GM19463 (cell line): ENCODE results near the gene DHRSX.
"Not testable (repeated sequence)": the region's sequence is repeated elsewhere in the genome, so short reads cannot be mapped to it uniquely, and the experiment has no call there.

Experiments
- ATAC-seq: cut with Tn5 transposase; IDR thresholded peaks from one replicate; pipeline ENCODE4 v1.9.1; 2021; ENCODE audit warnings: mild to moderate bottlenecking, moderate library complexity; ENCODE audit not compliant: unreplicated experiment

Gene DHRSX

DNA sequence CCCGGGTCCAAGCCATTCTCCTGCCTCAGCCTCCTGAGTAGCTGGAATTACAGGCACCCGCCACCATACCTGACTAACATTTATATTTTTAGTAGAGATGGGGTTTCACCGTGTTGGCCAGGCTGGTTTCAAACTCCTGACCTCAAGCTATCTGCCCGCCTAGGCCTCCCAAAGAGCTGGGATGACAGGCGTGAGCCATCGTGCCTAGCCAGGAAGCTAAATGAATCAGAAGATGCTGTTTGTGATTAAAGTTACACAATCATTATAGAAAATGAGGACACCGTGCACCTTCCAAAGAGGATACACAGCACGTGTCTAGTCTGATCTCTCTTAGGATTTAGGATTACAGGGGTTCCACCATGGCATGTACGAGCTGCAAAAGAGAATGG is 99.6 kb downstream of the DHRSX start:
- ATAC-seq, result no peak

GRCh38 chrX:2398064-2398656 is 102.6 kb downstream of the DHRSX start:
- no peak for ATAC-seq

DNA sequence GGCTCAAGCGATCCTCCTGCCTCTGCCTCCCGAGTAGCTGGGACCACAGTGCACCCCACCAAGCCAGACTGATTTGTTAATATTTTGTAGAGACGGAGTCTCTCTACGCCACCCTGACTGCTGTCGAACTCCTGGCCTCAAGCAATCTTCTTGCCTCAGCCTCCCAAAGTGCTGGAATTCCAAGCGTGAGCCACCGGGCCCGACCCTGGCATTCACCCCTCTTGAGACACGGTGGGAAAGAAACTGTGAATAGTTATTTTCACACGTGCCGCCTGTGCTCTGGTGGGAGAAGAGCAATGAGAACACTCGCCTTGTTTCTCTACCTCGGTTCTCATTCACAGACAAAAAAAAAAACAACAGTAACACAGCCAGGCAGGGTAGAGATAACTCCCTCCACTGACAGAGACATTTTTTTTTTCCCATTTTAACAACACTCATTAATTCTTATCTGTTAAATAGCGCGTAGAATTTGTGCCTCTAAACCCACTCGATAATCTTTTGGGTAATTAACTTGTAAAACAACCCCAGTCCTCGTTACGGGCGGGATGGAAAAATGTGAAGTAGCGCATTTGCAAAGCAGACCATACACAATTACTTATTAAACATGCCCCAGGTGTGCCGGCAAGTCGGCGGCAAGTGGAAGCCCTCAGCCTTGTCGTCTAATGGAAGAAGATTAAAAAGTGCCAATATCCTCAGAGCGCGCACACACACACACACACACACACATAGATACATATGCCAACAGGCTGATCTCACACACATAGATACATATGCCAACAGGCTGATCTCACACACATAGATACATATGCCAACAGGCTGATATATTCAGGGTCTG is 103.3 kb downstream of the DHRSX start:
- no peak for ATAC-seq

GRCh38 chrX:2395261-2395992 is 105.3 kb downstream of the DHRSX start:
- ATAC-seq, result no peak

- ATAC-seq, result no peak
These were observed 108.7 kb downstream of the DHRSX start for GRCh38 chrX:2391869-2392606.

GRCh38 chrX:2390754-2391153 is 110.0 kb downstream of the DHRSX start:
- no peak for ATAC-seq

DNA sequence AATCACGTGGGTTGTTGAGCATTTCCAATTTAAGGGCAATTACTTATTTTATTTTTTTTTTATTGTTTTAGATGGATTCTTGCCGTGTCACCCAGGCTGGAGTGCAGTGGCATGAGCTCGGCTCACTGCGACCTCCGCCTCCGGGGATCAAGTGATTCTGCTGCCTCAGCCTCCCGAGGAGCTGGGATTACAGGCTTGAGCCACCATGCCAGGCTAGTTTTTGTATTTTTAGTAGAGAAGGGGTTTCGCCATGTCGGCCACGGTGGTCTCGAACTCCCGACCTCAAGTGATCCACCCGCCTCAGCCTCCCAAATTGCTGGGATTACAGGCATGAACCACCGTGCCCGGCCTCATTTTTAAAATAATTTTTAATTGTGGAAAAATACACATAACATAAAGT is 111.0 kb downstream of the DHRSX start:
- not testable (repeated sequence) for ATAC-seq

DNA sequence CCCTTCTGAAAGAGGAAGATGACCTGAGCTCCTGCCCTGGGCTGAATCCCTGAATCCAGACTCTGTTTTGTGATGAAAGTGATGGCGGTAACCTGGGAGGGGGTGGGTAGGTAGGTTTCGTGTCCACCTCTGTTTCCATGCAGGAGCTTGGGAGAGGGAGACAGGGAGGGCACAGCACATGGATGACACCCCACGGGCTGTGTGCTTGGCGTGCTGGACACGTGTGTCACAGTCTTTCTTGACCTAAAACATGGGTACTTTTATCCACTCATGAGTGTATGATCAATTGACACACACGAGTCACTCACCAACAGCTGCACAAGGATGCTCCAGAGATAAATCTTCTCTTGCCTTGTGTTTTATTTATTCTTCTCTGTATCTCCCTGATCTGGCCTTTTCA is 111.5 kb downstream of the DHRSX start:
- ATAC-seq, result no peak

- no peak for ATAC-seq
These were observed 112.1 kb downstream of the DHRSX start for GRCh38 chrX:2388669-2389068.

DNA sequence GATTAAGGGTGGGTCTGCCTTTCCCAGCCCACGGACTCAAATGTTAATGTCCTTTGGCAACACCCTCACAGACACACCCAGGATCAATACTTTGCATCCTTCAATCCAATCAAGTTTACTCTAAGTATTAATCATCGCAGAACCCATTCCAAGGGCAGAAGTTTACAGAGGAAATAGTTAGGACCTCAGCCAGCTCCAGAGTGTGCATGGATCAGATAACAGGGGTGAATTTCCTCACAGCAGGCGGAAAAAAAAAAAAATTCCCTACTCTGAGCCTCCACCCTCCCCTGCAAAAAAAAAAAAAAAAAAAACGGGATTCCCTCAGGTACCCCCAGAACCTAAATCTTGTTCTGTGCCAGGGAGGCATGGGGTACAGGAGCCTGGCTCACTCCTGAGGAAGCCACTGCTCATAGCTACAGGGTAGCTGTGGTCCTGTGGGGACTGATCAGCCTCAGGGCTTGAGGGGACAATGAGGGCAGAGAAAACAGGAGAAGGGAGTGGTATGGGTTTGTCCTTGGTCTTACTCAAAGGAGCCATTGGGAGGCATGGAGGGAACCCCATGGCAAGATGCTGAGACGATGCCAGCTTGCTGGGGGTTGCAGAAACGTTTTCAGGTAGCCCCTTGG is 113.0 kb downstream of the DHRSX start:
- ATAC-seq, result no peak

- ATAC-seq, result no peak
These were observed 115.6 kb downstream of the DHRSX start for GRCh38 chrX:2385224-2385623.

GRCh38 chrX:2384486-2384885 is 116.3 kb downstream of the DHRSX start:
- no peak for ATAC-seq

DNA sequence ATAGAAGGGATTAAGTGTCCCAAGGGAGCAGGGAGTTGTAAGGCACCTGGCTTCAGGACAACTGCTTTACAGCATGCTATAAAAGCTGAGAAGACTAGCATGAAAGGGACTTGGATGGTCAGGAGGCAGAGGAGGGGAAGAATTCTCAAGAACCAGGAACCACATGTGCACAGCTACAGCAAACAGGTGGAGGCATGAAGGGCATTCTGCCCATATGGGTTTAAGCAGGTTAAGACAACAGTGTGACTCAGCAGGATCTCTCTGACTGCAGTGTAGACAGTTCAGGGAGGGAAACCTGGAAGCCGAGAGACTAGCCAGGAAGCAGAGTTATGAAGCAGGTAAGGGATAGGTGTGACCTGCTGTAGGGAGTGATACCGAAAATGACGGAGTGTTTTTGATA is 117.0 kb downstream of the DHRSX start:
- ATAC-seq, result no peak

GRCh38 chrX:2383144-2383543 is 117.6 kb downstream of the DHRSX start:
- no peak for ATAC-seq

- not testable (repeated sequence) for ATAC-seq
These were observed 118.2 kb downstream of the DHRSX start for GRCh38 chrX:2382433-2383048.

GRCh38 chrX:2376166-2376565 is 124.6 kb downstream of the DHRSX start:
- no peak for ATAC-seq

- no peak for ATAC-seq
These were observed 126.7 kb downstream of the DHRSX start for GRCh38 chrX:2374086-2374485.

DNA sequence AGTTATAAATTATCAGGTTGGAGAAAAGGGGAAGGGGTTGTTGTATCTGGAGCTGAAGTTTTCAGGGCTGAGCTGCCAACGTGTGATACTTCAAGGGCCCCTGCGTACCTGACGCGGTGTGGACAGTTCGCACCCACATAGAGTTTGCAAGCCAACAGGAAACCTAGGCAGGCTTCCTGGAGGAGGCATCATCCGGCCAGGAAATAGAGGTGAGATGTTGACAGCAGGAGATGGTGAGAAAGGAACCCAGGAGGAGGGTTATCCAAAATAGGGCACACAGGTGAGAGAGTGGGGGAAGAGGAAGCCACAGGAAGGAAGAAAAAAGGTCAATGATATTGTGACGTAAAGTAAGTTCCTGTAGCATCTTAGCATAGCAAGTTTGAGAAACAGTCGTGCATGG is 127.2 kb downstream of the DHRSX start:
- no peak for ATAC-seq

DNA sequence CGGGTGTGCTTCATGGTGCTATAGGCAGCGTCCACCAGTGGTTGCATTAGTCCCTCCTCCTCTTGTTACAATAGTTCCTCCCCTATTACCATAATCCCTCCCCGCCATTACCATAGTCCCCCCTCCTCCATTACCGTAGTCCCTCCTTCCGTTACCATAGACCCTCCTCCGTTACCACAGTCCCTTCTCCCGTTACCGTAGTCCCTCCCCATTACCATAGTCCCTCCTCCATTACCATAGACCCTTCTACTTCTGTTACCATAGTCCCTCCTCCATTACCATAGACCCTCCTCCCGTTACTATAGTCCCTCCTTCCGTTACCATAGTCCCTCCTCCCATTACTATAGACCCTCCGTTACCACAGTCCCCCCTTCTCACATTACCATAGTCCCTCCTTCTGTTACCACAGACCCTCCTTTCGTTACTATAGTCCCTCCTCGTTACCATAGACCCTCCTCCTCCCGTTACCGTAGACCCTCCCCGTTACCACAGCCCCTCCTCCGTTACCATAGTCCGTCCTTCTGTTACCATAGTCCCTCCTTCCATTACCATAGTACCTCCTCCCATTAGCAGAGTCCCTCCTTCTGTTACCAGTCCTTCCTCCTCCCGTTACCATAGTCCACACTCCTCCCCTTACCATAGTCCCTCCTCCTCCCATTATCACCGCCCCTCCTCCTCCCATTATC is 129.6 kb downstream of the DHRSX start:
- no peak for ATAC-seq

- ATAC-seq, result no peak
These were observed 130.3 kb downstream of the DHRSX start for GRCh38 chrX:2370456-2370855.
